Activated naive CD4-positive, alpha-beta T cell treated with anti-CD3 and anti-CD28 coated beads for 36 hours (primary cell): ENCODE results near the gene KANK4. TPM values are rescaled to one million over a fixed set of nuclear protein-coding genes. Genes with fewer than 3 reads are reported as not detected.

Source experiments
- CTCF ChIA-PET: fragments of 350-600 bp; sonication (Branson Sonifier 250); formaldehyde crosslinking; loops from one replicate; lab custom pipeline; 2021; ENCODE audit warnings: antibody characterized with exemption; lab: Charles Lee
- DNase-seq: peaks from one replicate; pipeline ENCODE4 v3.0.0-alpha.2; 2020
- H3K27ac Mint-ChIP-seq: one replicate; pipeline ENCODE4 v1.8.0; 2021; ENCODE audit warnings: mild to moderate bottlenecking, mixed read lengths
- H3K27me3 Mint-ChIP-seq: one replicate; pipeline ENCODE4 v1.8.0; 2021; ENCODE audit warnings: low read depth, mixed read lengths
- H3K36me3 Mint-ChIP-seq: one replicate; pipeline ENCODE4 v1.8.0; 2021; ENCODE audit warnings: low read depth, mixed read lengths
- H3K4me1 Mint-ChIP-seq: one replicate; pipeline ENCODE4 v1.8.0; 2021; ENCODE audit warnings: low read depth, mixed read lengths
- H3K4me3 Mint-ChIP-seq: one replicate; pipeline ENCODE4 v1.8.0; 2021; ENCODE audit warnings: mild to moderate bottlenecking, moderate library complexity, mixed read lengths
- H3K9me3 Mint-ChIP-seq: one replicate; pipeline ENCODE4 v1.8.0; 2021; ENCODE audit warnings: mixed read lengths
- intact Hi-C: fragments of 100-400 bp; cut with micrococcal nuclease; formaldehyde crosslinking; loops from one replicate; pipeline ENCODE4 v1.15.1; 2023
- total RNA-seq, 2 experiments: library from RNA; stranded (reverse); gene quantifications; one replicate each; pipeline ENCODE4 v1.2.3, GENCODE V29; 2021

The KANK4 gene
- total RNA-seq, 2 experiments from 2014 or later: not detected

DNA sequence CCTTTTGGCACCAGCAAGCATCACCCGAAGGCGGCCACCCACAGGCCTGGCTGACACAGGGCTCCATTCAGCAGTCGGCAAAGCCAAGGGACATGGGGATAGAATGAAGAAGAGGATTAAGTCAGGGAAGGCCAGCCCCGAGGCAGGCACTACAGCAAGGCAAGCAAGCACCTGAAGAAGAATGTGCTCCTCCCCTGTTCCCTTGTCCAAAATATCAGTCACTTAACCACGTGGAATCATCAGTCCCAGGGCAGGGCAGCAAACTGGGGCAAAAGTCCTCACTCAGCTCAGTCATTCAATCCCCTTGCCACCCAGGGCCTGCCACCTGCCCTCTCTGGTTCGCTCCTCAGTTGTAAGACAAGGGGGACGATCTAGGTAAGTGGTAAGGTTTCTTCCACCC, 9.3 kb downstream of the KANK4 start:
- H3K27me3 Mint-ChIP-seq: no peaks in the 10 kb centered on the region
- CTCF ChIA-PET: interaction anchor here (0.5 to 1.3 kb wide), 2 partner anchors 13 to 78 kb away, joined by 3 read pairs; no protein-coding TSS in a partner anchor
- H3K4me1 Mint-ChIP-seq: no peaks in the 10 kb centered on the region
- no peak overlapping the region for H3K27ac Mint-ChIP-seq
- DNase-seq: no peak
- no peak overlapping the region for H3K4me3 Mint-ChIP-seq
- intact Hi-C loops: no loop called here
- H3K36me3 Mint-ChIP-seq: no peaks in the 10 kb centered on the region
- no peaks in the 10 kb centered on the region for H3K9me3 Mint-ChIP-seq

DNA sequence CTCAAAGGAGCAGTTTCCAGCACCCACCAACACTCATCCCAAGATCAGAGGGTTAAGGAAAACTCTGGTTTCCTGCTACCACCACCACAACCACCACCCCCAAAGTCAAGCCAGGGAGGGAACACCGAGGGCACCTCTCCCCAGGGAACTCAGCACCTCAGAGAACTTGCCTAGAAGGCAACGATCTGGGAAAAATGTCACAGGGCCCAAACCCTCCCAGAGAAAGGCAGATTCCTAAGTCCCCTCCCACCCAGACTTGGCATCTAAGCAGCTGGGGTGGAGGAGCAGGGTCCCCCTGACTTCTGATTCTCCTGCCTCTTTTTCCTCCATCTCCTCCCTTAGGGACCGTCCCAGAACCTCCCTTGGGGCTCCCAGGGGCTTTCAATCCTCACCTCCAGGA, 10.6 kb downstream of the KANK4 start:
- CTCF ChIA-PET: no interaction called here
- no peak overlapping the region for H3K4me3 Mint-ChIP-seq
- no peaks in the 10 kb centered on the region for H3K36me3 Mint-ChIP-seq
- intact Hi-C loops: no loop called here
- no peaks in the 10 kb centered on the region for H3K27me3 Mint-ChIP-seq
- no peaks in the 10 kb centered on the region for H3K4me1 Mint-ChIP-seq
- H3K27ac Mint-ChIP-seq: no peak overlapping the region
- no peak for DNase-seq
- H3K9me3 Mint-ChIP-seq: no peaks in the 10 kb centered on the region

- CTCF ChIA-PET: interaction anchor here (0.7 kb wide), 1 partner anchor 347 kb away, joined by 7 read pairs; no protein-coding TSS in a partner anchor
- H3K4me3 Mint-ChIP-seq: no peak overlapping the region
Measured at GRCh38 chr1:62307895-62308492, 11.2 kb downstream of the KANK4 start.

GRCh38 chr1:62307446-62307845, 11.8 kb downstream of the KANK4 start:
- H3K4me3 Mint-ChIP-seq: no peak overlapping the region
- intact Hi-C loops: no loop called here
- no peak for DNase-seq

More at GRCh38 chr1:62307895-62308492, 11.2 kb downstream of the KANK4 start:
- no peaks in the 10 kb centered on the region for H3K4me1 Mint-ChIP-seq
- H3K9me3 Mint-ChIP-seq: no peaks in the 10 kb centered on the region
- H3K36me3 Mint-ChIP-seq: no peaks in the 10 kb centered on the region
- no peak for DNase-seq
- intact Hi-C loops: no loop called here
- no peak overlapping the region for H3K27ac Mint-ChIP-seq
- no peaks in the 10 kb centered on the region for H3K27me3 Mint-ChIP-seq

DNA sequence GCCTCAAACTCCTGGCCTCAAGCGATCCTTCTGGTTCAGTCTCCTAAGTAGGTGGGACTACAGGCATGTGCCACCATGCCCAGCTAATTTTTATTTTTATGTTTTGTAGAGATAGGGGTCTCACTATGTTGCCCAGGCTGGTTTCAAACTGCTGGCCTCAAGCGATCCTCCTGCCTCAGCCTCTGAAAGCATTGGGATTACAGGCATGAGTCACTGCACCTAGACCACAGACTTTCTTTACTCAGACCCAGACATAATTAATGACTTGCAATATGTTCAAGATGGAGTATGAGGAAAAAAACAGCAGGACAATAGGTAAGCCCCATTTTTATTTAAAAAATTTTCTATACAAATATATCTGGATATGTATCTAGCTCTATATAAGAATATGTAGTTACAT, 13.2 kb downstream of the KANK4 start:
- Mint-ChIP-seq H3K36me3 (no peaks in the 10 kb centered on the region), H3K27ac (no peak overlapping the region), H3K9me3 (no peaks in the 10 kb centered on the region), H3K27me3 (no peaks in the 10 kb centered on the region), H3K4me1 (no peaks in the 10 kb centered on the region), H3K4me3 (no peak overlapping the region)
- CTCF ChIA-PET: no interaction called here
- no peak for DNase-seq
- intact Hi-C loops: no loop called here

More at GRCh38 chr1:62307446-62307845, 11.8 kb downstream of the KANK4 start:
- Mint-ChIP-seq H3K27ac (no peak overlapping the region), H3K36me3 (no peaks in the 10 kb centered on the region), H3K9me3 (no peaks in the 10 kb centered on the region), H3K4me1 (no peaks in the 10 kb centered on the region), H3K27me3 (no peaks in the 10 kb centered on the region)
- CTCF ChIA-PET: interaction anchor here (0.6 to 0.7 kb wide), 2 partner anchors 115 to 346 kb away, joined by 6 to 7 read pairs; no protein-coding TSS in a partner anchor

DNA sequence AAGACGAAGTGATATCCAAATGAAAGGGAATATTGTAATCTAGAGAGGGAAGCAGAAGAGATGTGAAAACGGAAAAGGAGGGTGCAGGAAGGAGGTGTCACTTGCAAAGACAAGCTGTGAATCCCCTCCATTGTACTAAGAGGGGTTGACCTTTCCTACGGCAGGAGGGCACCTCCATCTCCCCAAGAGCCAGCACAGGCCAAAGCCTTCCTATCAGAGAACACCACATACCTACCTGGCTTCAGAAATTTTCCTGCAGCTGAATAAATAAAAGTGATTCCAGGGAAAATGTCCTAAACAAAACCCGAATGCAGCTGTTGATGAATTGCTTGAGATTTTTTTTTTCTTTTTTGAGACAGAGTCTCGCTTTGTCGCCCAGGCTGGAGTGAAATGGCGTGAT, 14.3 kb downstream of the KANK4 start:
- no peaks in the 10 kb centered on the region for H3K36me3 Mint-ChIP-seq
- no peak overlapping the region for H3K4me3 Mint-ChIP-seq
- DNase-seq: no peak
- no peaks in the 10 kb centered on the region for H3K27me3 Mint-ChIP-seq
- CTCF ChIA-PET: interaction anchor here (0.6 kb wide), 1 partner anchor 165 kb away, joined by 4 read pairs; no protein-coding TSS in a partner anchor
- no peaks in the 10 kb centered on the region for H3K4me1 Mint-ChIP-seq
- no peaks in the 10 kb centered on the region for H3K9me3 Mint-ChIP-seq
- no peak overlapping the region for H3K27ac Mint-ChIP-seq
- intact Hi-C loops: no loop called here

GRCh38 chr1:62304515-62304914, 14.7 kb downstream of the KANK4 start:
- DNase-seq: no peak
- Mint-ChIP-seq H3K27me3 (no peaks in the 10 kb centered on the region), H3K27ac (no peak overlapping the region), H3K36me3 (no peaks in the 10 kb centered on the region), H3K9me3 (no peaks in the 10 kb centered on the region), H3K4me3 (no peak overlapping the region), H3K4me1 (no peaks in the 10 kb centered on the region)
- CTCF ChIA-PET: no interaction called here
- intact Hi-C loops: no loop called here

DNA sequence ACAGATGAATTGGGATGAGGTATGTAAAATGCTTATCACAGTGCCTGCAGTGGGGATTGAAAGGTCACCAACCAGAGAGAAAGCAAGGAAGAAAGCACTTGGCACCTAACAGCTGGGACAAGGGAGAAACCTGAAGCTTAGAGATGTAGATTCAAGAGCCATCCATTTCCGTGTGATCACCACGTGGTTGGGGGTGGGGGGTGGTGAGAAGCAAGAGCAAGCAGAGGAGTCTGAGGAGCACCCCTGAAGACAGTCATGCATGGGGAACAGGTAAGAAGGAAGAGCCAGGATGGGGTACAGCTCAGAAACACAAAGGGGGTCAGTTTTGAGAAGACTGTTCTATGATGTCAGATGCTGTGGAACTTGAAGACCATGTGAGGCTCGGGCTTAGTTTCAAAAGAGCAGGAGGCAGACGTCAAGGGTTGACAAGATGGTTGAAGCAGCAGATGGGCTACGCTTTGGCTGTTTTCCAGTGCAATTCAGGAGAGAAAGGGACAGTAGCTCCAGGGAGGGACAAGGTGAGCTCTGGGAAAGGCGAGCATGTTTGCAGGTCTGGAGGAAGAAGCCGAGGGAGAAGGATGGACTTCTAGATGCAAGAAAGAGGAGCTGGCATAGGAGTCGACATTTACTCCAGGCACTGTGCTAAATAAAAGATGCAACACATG, 17.4 kb downstream of the KANK4 start:
- CTCF ChIA-PET: no interaction called here
- no peak overlapping the region for H3K4me3 Mint-ChIP-seq

GRCh38 chr1:62299426-62300200, 19.6 kb downstream of the KANK4 start:
- CTCF ChIA-PET: no interaction called here
- intact Hi-C loops: loop anchor here (5.0 kb wide), 1 partner anchor 108 kb away; no protein-coding TSS in a partner anchor
- Mint-ChIP-seq H3K9me3 (no peaks in the 10 kb centered on the region), H3K27ac (no peak overlapping the region), H3K36me3 (no peaks in the 10 kb centered on the region), H3K4me1 (peaks cover 12% of the 10 kb centered on the region), H3K27me3 (no peaks in the 10 kb centered on the region), H3K4me3 (no peak overlapping the region)
- no peak for DNase-seq

More for the DNA sequence above, 17.4 kb downstream of the KANK4 start:
- Mint-ChIP-seq H3K9me3 (no peaks in the 10 kb centered on the region), H3K4me1 (no peaks in the 10 kb centered on the region), H3K27ac (no peak overlapping the region), H3K27me3 (no peaks in the 10 kb centered on the region), H3K36me3 (no peaks in the 10 kb centered on the region)
- intact Hi-C loops: no loop called here
- DNase-seq: no peak

DNA sequence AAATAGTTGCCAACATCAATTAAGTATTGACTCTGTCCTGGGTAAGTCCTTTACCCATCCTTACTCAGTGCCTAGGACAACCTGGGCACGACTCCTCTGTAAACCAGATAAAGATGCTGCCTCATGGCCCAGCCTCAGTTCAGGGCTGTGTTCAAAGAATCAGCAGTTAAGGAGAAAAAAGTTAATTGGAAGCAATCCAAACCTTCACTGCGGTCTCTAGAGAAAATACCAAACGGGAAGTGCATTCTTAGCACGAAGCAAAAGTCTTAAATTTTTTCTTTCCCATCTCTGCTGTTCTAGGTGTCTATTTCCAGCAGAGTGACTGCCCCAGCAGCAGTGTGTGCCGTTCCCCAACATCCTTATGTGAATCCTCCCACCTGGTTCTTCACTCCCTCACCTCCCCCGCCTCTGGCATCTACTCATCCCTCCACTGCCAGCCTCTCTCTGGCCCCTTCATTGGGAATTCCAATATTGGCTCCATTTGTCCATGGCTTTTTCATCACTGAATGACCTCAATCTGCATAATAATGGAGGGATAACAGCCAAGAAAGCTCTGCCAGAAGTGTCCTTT, 23.2 kb downstream of the KANK4 start:
- no peaks in the 10 kb centered on the region for H3K36me3 Mint-ChIP-seq
- peaks cover 12% of the 10 kb centered on the region for H3K4me1 Mint-ChIP-seq
- no peaks in the 10 kb centered on the region for H3K9me3 Mint-ChIP-seq
- H3K27ac Mint-ChIP-seq: no peak overlapping the region
- intact Hi-C loops: loop anchor here (5.0 kb wide), 1 partner anchor 111 kb away; no protein-coding TSS in a partner anchor
- DNase-seq: peak; percentile 14
- H3K27me3 Mint-ChIP-seq: no peaks in the 10 kb centered on the region
- CTCF ChIA-PET: interaction anchor here (1.3 kb wide), 1 partner anchor 15 kb away, joined by 3 read pairs; no protein-coding TSS in a partner anchor
- H3K4me3 Mint-ChIP-seq: no peak overlapping the region

DNA sequence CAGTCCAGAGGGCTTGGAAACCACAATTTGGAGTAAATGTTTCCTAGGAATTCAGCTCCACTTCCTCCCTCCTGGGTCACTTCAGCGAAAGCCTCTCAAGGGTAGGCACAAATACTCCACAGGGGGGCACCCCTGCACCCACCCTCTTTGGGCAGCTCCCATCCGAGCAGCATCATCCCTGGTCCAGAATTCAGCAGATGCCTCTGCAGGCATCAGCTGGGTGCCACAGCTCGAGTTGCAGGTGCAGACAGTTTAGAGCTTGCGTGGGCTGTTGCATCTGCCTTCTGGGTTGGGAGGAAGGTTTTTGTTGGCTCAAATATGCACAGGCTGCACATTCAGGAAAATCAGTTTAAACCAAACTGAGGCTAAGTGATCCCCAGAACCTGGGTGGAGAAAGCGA, 25.0 kb downstream of the KANK4 start:
- no peaks in the 10 kb centered on the region for H3K9me3 Mint-ChIP-seq
- H3K4me1 Mint-ChIP-seq: peaks cover 12% of the 10 kb centered on the region
- CTCF ChIA-PET: no interaction called here
- no peak overlapping the region for H3K4me3 Mint-ChIP-seq
- no peak overlapping the region for H3K27ac Mint-ChIP-seq
- H3K36me3 Mint-ChIP-seq: no peaks in the 10 kb centered on the region
- intact Hi-C loops: no loop called here
- no peaks in the 10 kb centered on the region for H3K27me3 Mint-ChIP-seq
- DNase-seq: peak; percentile 17

DNA sequence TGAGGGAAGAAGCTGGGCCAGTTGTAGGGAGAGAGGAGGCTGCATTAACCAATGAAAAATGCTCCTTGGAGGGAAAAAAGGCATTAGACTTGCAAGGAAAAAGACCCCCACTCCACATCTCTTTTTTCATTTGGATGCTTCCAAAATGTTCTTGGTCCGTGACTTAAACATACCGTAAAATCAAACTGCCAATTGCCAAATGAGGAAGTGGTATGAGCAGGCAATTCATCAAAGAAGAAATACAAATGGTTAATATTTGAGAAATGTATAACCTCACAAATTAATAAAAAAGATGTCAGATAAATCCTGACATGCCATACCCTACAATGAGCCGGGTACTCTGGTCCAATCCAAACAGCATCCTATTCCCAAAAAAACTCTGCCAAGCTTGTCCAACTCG, 30.6 kb downstream of the KANK4 start:
- CTCF ChIA-PET: no interaction called here
- Mint-ChIP-seq H3K4me1 (peaks cover 3% of the 10 kb centered on the region), H3K27me3 (peaks cover 8% of the 10 kb centered on the region)

More for the DNA sequence above, 30.6 kb downstream of the KANK4 start:
- H3K4me3 Mint-ChIP-seq: no peak overlapping the region
- intact Hi-C loops: no loop called here
- H3K27ac Mint-ChIP-seq: no peak overlapping the region
- no peaks in the 10 kb centered on the region for H3K9me3 Mint-ChIP-seq
- H3K36me3 Mint-ChIP-seq: no peaks in the 10 kb centered on the region
- no peak for DNase-seq
